Chondrocyte (in vitro differentiated cells): ENCODE data around the gene SPATA45. TPM values are rescaled to one million over a fixed set of nuclear protein-coding genes. Genes with fewer than 3 reads are reported as not detected.

Experiments
- DNase-seq: peaks from one replicate; pipeline ENCODE4 v3.0.0; 2021; ENCODE audit warnings: mixed read lengths, low spot score
- H3K27ac Mint-ChIP-seq: one replicate; pipeline ENCODE4 v1.8.0; 2021; ENCODE audit warnings: mild to moderate bottlenecking, moderate library complexity, mixed read lengths; ENCODE audit not compliant: unreplicated experiment
- H3K27me3 Mint-ChIP-seq: 2 replicates; pipeline ENCODE4 v1.8.0; 2021; ENCODE audit warnings: low read depth, mixed read lengths
- H3K36me3 Mint-ChIP-seq: 2 replicates; pipeline ENCODE4 v1.8.0; 2021; ENCODE audit warnings: low read depth, mixed read lengths
- H3K4me1 Mint-ChIP-seq: 2 replicates; pipeline ENCODE4 v1.8.0; 2021; ENCODE audit warnings: low read depth, mild to moderate bottlenecking, mixed read lengths
- H3K4me3 Mint-ChIP-seq: one replicate; pipeline ENCODE4 v1.8.0; 2021; ENCODE audit warnings: mild to moderate bottlenecking, moderate library complexity, mixed read lengths; ENCODE audit not compliant: unreplicated experiment
- H3K9me3 Mint-ChIP-seq: 2 replicates; pipeline ENCODE4 v1.8.0; 2021; ENCODE audit warnings: low read depth, mixed read lengths
- CTCF ChIP-seq: fragments of 200-600 bp; sonication (generic); IDR thresholded peaks from 2 replicates; pipeline ENCODE4 v1.5.0; 2021; ENCODE audit warnings: antibody characterized with exemption, mild to moderate bottlenecking, moderate library complexity
- total RNA-seq: library from RNA; stranded (reverse); gene quantifications from 3 replicates; pipeline ENCODE4 v1.2.1, GENCODE V29; 2021

SPATA45 gene
- total RNA-seq, 1 donor from 2014 or later: 0.47 TPM

GRCh38 chr1:212819726-212820125 lies 27.7 kb downstream of the SPATA45 start:
- no peak for TF ChIP-seq CTCF
- H3K27me3 Mint-ChIP-seq: no peaks in the 10 kb centered on the region
- no peaks in the 10 kb centered on the region for H3K9me3 Mint-ChIP-seq
- H3K36me3 Mint-ChIP-seq: peaks cover 2% of the 10 kb centered on the region
- DNase-seq: no peak
- peaks cover 2% of the 10 kb centered on the region for H3K4me1 Mint-ChIP-seq
- H3K4me3 Mint-ChIP-seq: no peak overlapping the region
- no peak overlapping the region for H3K27ac Mint-ChIP-seq

GRCh38 chr1:212816567-212817278 lies 30.7 kb downstream of the SPATA45 start:
- H3K36me3 Mint-ChIP-seq: no peaks in the 10 kb centered on the region
- no peaks in the 10 kb centered on the region for H3K27me3 Mint-ChIP-seq
- DNase-seq: no peak
- H3K4me1 Mint-ChIP-seq: peaks cover 2% of the 10 kb centered on the region
- H3K27ac Mint-ChIP-seq: no peak overlapping the region
- TF ChIP-seq CTCF: no peak
- H3K9me3 Mint-ChIP-seq: no peaks in the 10 kb centered on the region
- H3K4me3 Mint-ChIP-seq: no peak overlapping the region

- H3K9me3 Mint-ChIP-seq: no peaks in the 10 kb centered on the region
- peaks cover 2% of the 10 kb centered on the region for H3K4me1 Mint-ChIP-seq
- DNase-seq: no peak
- no peaks in the 10 kb centered on the region for H3K36me3 Mint-ChIP-seq
- no peak overlapping the region for H3K4me3 Mint-ChIP-seq
- TF ChIP-seq CTCF: peak; percentile 73
- H3K27me3 Mint-ChIP-seq: no peaks in the 10 kb centered on the region
- no peak overlapping the region for H3K27ac Mint-ChIP-seq
Observed at GRCh38 chr1:212814537-212815334, 32.7 kb downstream of the SPATA45 start.

DNA sequence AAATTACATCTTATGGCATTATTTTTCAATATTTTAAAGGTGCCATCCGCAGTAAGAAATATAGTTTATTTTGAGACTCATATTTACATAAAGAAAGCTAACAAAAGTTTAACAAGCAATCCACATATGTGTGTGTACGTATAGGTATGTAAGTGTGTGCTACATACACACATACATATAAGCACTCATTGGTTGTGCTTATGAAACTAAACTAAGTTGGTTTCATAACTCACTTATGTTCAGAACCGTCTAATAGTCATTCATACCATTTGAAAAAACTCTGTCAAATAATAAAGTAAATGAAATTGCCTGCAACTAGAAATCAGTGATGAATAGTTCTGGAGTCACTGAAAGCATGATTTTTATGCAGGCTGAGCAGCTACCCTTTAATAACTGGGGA lies 41.7 kb downstream of the SPATA45 start:
- no peak for TF ChIP-seq CTCF
- DNase-seq: no peak
- no peaks in the 10 kb centered on the region for H3K9me3 Mint-ChIP-seq

DNA sequence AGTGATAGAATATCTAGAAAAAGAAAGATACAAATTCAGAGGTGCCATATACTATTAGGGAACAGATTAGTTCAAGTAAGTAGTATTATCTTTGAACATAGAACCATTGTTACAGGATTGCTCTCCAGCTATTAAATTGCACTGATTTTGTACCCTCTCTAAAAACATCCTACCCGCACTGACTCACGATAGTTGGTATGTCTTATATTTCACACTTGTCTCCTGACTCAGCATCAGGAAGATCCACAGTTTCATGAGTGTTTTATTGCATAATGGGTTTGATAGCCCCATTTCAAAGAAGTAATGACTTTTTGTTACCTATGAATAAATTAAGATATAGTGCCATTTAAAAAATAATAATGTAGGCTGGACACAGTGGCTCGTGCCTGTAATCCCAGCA lies 49.8 kb downstream of the SPATA45 start:
- TF ChIP-seq CTCF: no peak
- H3K36me3 Mint-ChIP-seq: peaks cover 9% of the 10 kb centered on the region
- no peak for DNase-seq
- no peak overlapping the region for H3K27ac Mint-ChIP-seq
- peaks cover 4% of the 10 kb centered on the region for H3K4me1 Mint-ChIP-seq
- no peaks in the 10 kb centered on the region for H3K9me3 Mint-ChIP-seq
- H3K4me3 Mint-ChIP-seq: no peak overlapping the region
- H3K27me3 Mint-ChIP-seq: no peaks in the 10 kb centered on the region

More for the DNA sequence above, 41.7 kb downstream of the SPATA45 start:
- Mint-ChIP-seq H3K4me3 (no peak overlapping the region), H3K27me3 (no peaks in the 10 kb centered on the region), H3K4me1 (no peaks in the 10 kb centered on the region), H3K36me3 (peaks cover 1% of the 10 kb centered on the region), H3K27ac (no peak overlapping the region)
